HG02623 (cell line): ENCODE results near the gene ZNF266.

Experiments
- ATAC-seq: cut with Tn5 transposase; IDR thresholded peaks from one replicate; pipeline ENCODE4 v1.9.1; 2021; ENCODE audit warnings: moderate library complexity; ENCODE audit not compliant: unreplicated experiment

The ZNF266 gene

GRCh38 chr19:9435279-9436268 is at the start of gene ZNF266:
ZNF266 (minus strand) TSS chr19:9435573; CDS start chr19:9420089, 15,484 bp downstream.
- ATAC-seq, result peak; percentile 88

- no peak for ATAC-seq
Observed at GRCh38 chr19:9485140-9485539, 49.8 kb upstream of the ZNF266 start.

GRCh38 chr19:9474975-9475374 is 39.6 kb upstream of the ZNF266 start:
- no peak for ATAC-seq

GRCh38 chr19:9467161-9467560 is 31.8 kb upstream of the ZNF266 start:
- ATAC-seq, result no peak

- no peak for ATAC-seq
Observed at GRCh38 chr19:9461938-9462337, 26.6 kb upstream of the ZNF266 start.

DNA sequence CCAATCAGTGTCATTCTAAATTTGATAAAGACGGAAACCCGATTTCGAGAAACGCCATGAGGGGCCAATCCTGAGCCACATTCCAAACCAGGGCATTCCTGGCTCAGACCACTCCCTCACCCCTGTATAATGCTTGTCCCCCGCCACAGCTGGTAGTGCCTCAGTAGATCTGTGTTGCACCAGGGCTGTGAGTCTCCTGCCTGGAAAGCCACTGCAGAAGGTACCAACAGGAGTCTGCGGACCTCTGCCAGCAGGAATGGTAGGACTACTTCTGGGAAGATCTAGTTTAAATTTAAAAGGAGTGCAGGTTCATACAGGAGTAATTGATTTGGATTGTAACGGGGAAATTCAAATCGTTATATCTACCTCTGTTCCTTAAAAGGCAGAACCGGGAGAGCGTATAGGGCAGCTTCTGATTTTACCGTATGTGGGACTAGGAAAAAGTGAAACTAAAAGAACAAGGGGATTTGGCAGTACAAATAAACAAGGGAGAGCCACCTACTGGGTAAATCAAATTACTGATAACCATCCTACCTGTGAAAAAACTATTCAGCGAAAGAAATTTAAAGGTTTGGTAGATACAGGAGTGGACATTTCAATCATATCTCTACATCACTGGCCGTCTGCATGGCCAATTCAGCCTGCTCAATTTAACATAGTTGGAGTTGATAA is 20.8 kb upstream of the ZNF266 start:
- no peak for ATAC-seq

- no peak for ATAC-seq
Observed at GRCh38 chr19:9453953-9454352, 18.6 kb upstream of the ZNF266 start.

GRCh38 chr19:9445037-9445436 is 9.7 kb upstream of the ZNF266 start:
- ATAC-seq, result no peak

DNA sequence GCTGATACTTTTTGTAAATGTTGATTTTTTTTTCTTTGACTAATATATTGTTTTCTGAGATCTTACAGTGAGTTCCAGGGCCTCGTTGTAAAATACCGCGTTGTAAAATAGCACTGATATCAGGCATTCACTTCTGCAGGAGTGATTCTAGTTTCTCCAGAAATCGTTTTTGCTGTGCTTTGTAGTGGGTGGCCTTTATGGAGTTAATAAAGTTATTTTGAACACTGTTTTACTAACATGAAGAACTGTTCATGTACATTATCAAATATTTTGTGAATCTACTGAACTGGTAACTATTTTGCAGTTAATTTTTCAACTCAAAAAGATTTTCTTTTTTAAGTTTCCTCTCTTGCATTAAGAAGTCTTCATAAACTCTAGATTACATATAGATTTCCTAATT is 985 bp upstream of the ZNF266 start:
- ATAC-seq, result no peak

DNA sequence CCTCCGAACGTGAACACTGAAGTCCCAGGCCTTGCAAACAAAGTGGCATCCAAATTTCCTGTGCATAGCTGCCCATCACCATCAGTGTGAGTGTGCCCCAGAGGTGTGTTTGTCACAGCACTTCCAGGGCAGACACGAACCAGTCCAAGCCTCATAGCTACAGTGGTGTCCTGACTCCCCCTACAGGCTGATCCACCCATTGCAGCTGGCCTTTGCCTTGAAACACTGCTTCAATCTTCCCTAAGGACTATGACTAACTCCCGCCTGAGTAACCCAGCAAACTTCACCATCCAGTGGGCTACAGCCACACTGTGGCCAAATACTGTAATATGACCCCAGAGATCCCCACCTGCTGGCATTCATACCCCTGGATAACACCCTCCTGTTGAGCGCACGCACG is 3.9 kb downstream of the ZNF266 start:
- no peak for ATAC-seq

DNA sequence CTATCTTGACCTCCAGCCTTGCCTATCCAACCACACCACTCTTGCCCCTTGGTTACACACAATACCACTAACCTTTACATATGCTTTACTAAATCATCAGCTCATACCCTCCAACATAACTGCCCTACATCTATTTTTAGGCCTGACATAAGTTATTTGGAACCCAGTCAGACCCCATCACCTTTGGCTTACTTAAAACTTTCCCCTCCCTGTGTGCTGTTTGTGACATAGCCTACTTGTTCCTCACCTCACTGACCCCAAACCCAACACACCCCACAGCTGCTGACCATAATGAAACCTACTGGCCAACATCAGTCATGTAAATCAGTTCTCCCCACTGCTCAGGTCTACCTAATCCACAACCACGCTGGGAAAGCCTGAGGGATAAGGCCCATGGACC is 4.9 kb downstream of the ZNF266 start:
- ATAC-seq, result no peak

- no peak for ATAC-seq
Observed at GRCh38 chr19:9427941-9428340, 7.4 kb downstream of the ZNF266 start.

DNA sequence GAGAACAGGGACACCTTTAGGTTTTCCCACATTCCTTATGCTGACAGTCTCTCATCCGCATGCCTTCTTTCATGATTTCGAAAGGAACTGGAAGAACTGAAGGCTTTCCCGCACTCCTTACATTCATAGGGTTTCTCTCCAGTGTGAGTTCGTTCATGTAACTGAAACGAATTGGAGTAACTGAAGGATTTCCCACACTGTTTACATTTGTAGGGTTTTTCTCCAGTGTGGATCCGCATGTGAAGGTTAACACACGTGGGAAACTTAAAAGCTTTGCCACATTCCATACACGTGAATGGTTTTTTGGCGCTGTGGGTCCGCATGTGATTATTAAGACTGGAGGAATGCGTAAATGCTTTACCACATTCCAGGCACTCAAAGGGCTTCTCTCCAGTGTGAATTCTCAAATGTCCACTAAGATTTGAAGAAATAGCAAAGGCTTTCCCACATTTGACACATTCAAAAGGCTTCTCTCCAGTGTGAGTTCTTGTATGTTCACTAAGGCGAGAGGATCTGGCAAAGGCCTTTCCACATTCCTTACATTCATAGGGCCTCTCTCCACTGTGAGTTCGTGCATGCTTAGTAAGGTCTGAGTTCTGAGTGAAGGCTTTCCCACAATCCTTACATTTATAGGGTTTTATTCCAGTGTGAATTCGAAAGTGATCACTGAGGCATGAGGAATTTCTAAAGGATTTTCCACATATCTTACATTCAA is 22.0 kb downstream of the ZNF266 start:
- ATAC-seq, result no peak

- no peak for ATAC-seq
Observed at GRCh38 chr19:9407827-9408226, 27.5 kb downstream of the ZNF266 start.

GRCh38 chr19:9406798-9407352 is 28.5 kb downstream of the ZNF266 start:
- no peak for ATAC-seq

GRCh38 chr19:9381361-9381785 is 54.0 kb downstream of the ZNF266 start:
- ATAC-seq, result no peak

- ATAC-seq, result no peak
Observed at GRCh38 chr19:9370738-9371619, 64.4 kb downstream of the ZNF266 start.

DNA sequence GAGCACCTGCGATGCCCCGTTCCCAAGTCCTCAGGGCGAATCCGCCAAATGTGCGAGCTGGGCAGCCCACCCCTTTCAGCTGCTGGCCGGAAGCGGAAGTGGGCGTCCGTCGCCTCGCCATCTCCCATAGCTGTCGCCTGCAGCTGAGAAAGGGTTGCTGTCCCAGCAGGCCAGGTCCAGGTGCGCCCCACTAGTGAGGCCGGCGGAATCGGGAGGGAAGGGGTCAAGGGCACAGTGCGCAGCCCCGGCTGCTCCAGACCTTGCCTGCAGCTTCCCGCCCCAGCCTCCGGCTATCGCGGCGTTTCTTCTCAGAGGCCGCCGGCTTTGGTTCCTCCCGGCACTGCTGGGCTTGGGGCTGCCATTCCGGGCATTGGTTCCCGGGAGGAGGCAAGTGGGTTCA is 72.5 kb downstream of the ZNF266 start, which contains the start of gene ZNF177:
Gene ZNF177 (plus strand): TSS at position 109 of the 400 bp plus-strand sequence. CDS start 15,299 bp downstream, outside the sequence.
- no peak for ATAC-seq
